Right atrium auricular region (tissue), 2 donors: ENCODE results near the gene DNAH9. TPM values are rescaled to one million over a fixed set of nuclear protein-coding genes. Genes with fewer than 3 reads are reported as not detected.
A peak's percentile ranks its signal among the peaks of the same experiment; 100 is the strongest.

Source experiments
- DNase-seq: peaks from one replicate; pipeline ENCODE4 v3.0.0-alpha.2; 2019; ENCODE audit warnings: low spot score
- H3K27ac ChIP-seq, 2 donors: fragments of 200-600 bp; sonication (generic); 1 replicate in 1 of 2; 2 replicates in 1 of 2; pipeline ENCODE4 v1.5.1; 2016 to 2019
- H3K27me3 ChIP-seq, 2 donors: fragments of 200-600 bp; sonication (generic); one replicate each; pipeline versions ENCODE4 v1.5.1 to v1.6.0; 2017 to 2019
- H3K36me3 ChIP-seq: fragments of 200-600 bp; sonication (generic); one replicate; pipeline ENCODE4 v1.5.1; 2016
- H3K4me1 ChIP-seq, 2 donors: fragments of 200-600 bp; sonication (generic); one replicate each; pipeline versions ENCODE4 v1.5.1 to v1.6.0; 2017 to 2019
- H3K4me3 ChIP-seq, 2 donors: fragments of 200-600 bp; sonication (generic); 1 replicate in 1 of 2; 2 replicates in 1 of 2; pipeline ENCODE4 v1.5.1; 2017 to 2019; ENCODE audit warnings: mild to moderate bottlenecking in 1 of 2, moderate library complexity in 1 of 2
- H3K9me3 ChIP-seq, 2 donors: fragments of 200-600 bp; sonication (generic); one replicate each; pipeline ENCODE4 v1.5.1; 2019
- CTCF ChIP-seq, 2 donors: fragments of 200-600 bp; sonication (generic); IDR thresholded peaks; one replicate each; pipeline ENCODE4 v1.5.1; 2019; ENCODE audit warnings: antibody characterized with exemption in 2 of 2
- total RNA-seq, 2 donors: library from RNA; depleted of rRNA; stranded (reverse); fragments of >200 nt; gene quantifications; one replicate each; pipeline ENCODE4 v1.1.0, GENCODE V29; 2016

DNAH9 gene
- total RNA-seq, 2 donors from 2014 or later, result 0.63 TPM; not detected in 1

GRCh38 chr17:11857006-11857405 is 258.7 kb downstream of the DNAH9 start:
- Histone ChIP-seq H3K36me3 (no peaks in the 10 kb centered on the region), H3K27me3 (no peaks in the 10 kb centered on the region), H3K27ac (no peak overlapping the region), H3K4me3 (no peak overlapping the region), H3K9me3 (no peaks in the 10 kb centered on the region), H3K4me1 (peaks cover 0 to 4% of the 10 kb centered on the region in 2 donors)
- no peak for DNase-seq
- TF ChIP-seq CTCF (IDR thresholded peaks at IDR 0.05), result no peak

GRCh38 chr17:11869680-11870394 is 271.6 kb downstream of the DNAH9 start:
- H3K4me1 ChIP-seq, result no peaks in the 10 kb centered on the region
- H3K36me3 ChIP-seq, result no peaks in the 10 kb centered on the region
- TF ChIP-seq CTCF (IDR thresholded peaks at IDR 0.05), result no peak
- no peak overlapping the region for H3K27ac ChIP-seq
- no peak for DNase-seq
- H3K9me3 ChIP-seq, result peaks cover 0 to 11% of the 10 kb centered on the region in 2 donors
- H3K4me3 ChIP-seq, result no peak overlapping the region
- no peaks in the 10 kb centered on the region for H3K27me3 ChIP-seq

GRCh38 chr17:11871773-11872172 is 273.5 kb downstream of the DNAH9 start:
- TF ChIP-seq CTCF (IDR thresholded peaks at IDR 0.05), result no peak
- DNase-seq, result no peak
- peaks cover 0 to 11% of the 10 kb centered on the region in 2 donors for H3K9me3 ChIP-seq
- H3K27me3 ChIP-seq, result no peaks in the 10 kb centered on the region
- H3K4me3 ChIP-seq, result no peak overlapping the region
- no peaks in the 10 kb centered on the region for H3K36me3 ChIP-seq
- no peak overlapping the region for H3K27ac ChIP-seq
- H3K4me1 ChIP-seq, result no peaks in the 10 kb centered on the region

GRCh38 chr17:11874756-11875155 is 276.5 kb downstream of the DNAH9 start:
- no peak for TF ChIP-seq CTCF (IDR thresholded peaks at IDR 0.05)
- H3K9me3 ChIP-seq, result peaks cover 0 to 5% of the 10 kb centered on the region in 2 donors
- no peak overlapping the region for H3K27ac ChIP-seq
- no peaks in the 10 kb centered on the region for H3K36me3 ChIP-seq
- no peak overlapping the region for H3K4me3 ChIP-seq
- H3K27me3 ChIP-seq, result no peaks in the 10 kb centered on the region
- no peaks in the 10 kb centered on the region for H3K4me1 ChIP-seq
- DNase-seq, result no peak

- H3K27ac ChIP-seq, result no peak overlapping the region
- no peaks in the 10 kb centered on the region for H3K36me3 ChIP-seq
- no peaks in the 10 kb centered on the region for H3K27me3 ChIP-seq
- no peaks in the 10 kb centered on the region for H3K9me3 ChIP-seq
- no peaks in the 10 kb centered on the region for H3K4me1 ChIP-seq
- H3K4me3 ChIP-seq, result no peak overlapping the region
- DNase-seq, result no peak
- peak in 1 of 2 donors; percentile 58 for TF ChIP-seq CTCF (IDR thresholded peaks at IDR 0.05)
Measured at GRCh38 chr17:11880714-11881113, 282.4 kb downstream of the DNAH9 start.

- TF ChIP-seq CTCF (IDR thresholded peaks at IDR 0.05), result no peak
- Histone ChIP-seq H3K27me3 (no peaks in the 10 kb centered on the region), H3K36me3 (no peaks in the 10 kb centered on the region)
Measured at GRCh38 chr17:11882716-11883115, 284.4 kb downstream of the DNAH9 start.

More at GRCh38 chr17:11882716-11883115, 284.4 kb downstream of the DNAH9 start:
- no peaks in the 10 kb centered on the region for H3K9me3 ChIP-seq
- H3K27ac ChIP-seq, result no peak overlapping the region
- no peak overlapping the region for H3K4me3 ChIP-seq
- no peaks in the 10 kb centered on the region for H3K4me1 ChIP-seq
- DNase-seq, result peak; percentile 4
